B cell (primary cell): ENCODE measurements around the gene KCNJ1. TPM values are rescaled to one million over a fixed set of nuclear protein-coding genes. Genes with fewer than 3 reads are reported as not detected.

Experiments
- ATAC-seq: fragments of 200-7000 bp; cut with Tn5 transposase; one replicate; pipeline ENCODE4 v1.10.0; 2021; ENCODE audit warnings: low read depth, mild to moderate bottlenecking, moderate number of reproducible peaks, moderate library complexity
- CTCF ChIA-PET: fragments of 350-600 bp; sonication (Branson Sonifier 250); formaldehyde crosslinking; loops from one replicate; lab custom pipeline; 2021; ENCODE audit warnings: antibody characterized with exemption, inconsistent platforms; lab: Charles Lee
- POLR2A ChIA-PET: fragments of 350-600 bp; sonication (Branson Sonifier 250); formaldehyde crosslinking; loops from one replicate; lab custom pipeline; 2021; ENCODE audit warnings: antibody characterized with exemption; lab: Charles Lee
- DNase-seq: peaks from one replicate; pipeline ENCODE4 v3.0.0; 2013
- H2AFZ ChIP-seq: 2 replicates; pipeline ENCODE4 v1.6.1; 2012; ENCODE audit warnings: mild to moderate bottlenecking, low read depth, low read length; ENCODE audit not compliant: insufficient read depth, poor library complexity, severe bottlenecking
- H3K27ac ChIP-seq, 2 donors: 1 replicate in 1 of 2; 2 replicates in 1 of 2; pipeline ENCODE4 v1.5.1; 2012 to 2013; ENCODE audit warnings: low read length in 2 of 2, mild to moderate bottlenecking in 2 of 2, moderate library complexity in 1 of 2
- H3K27me3 ChIP-seq, 4 experiments: fragments of 200-600 bp in 1 of 4; sonication (generic) in 1 of 4; replicated peaks in 1 of 4; 1 replicate in 2 of 4; 2 replicates in 2 of 4; pipeline versions ENCODE4 v1.6.1 to v1.7.0; 2013 to 2016; ENCODE audit warnings: low read length in 3 of 4, mild to moderate bottlenecking in 2 of 4, mixed read lengths in 1 of 4, moderate library complexity in 1 of 4; ENCODE audit not compliant: insufficient read depth in 4 of 4, control insufficient read depth in 3 of 4; ENCODE audit errors: control extremely low read depth in 1 of 4
- H3K36me3 ChIP-seq, 2 experiments: replicated peaks in 1 of 2; 1 replicate in 1 of 2; 2 replicates in 1 of 2; pipeline versions ENCODE4 v1.6.1 to v1.7.1; 2013; ENCODE audit warnings: low read length in 1 of 2; ENCODE audit not compliant: insufficient read depth in 2 of 2, control insufficient read depth in 1 of 2; ENCODE audit errors: control extremely low read depth in 1 of 2, extremely low read depth in 1 of 2
- H3K4me1 ChIP-seq, 2 donors: fragments of 200-600 bp in 1 of 2; sonication (generic) in 1 of 2; 1 replicate in 1 of 2; 2 replicates in 1 of 2; pipeline versions ENCODE4 v1.5.1 to v1.6.1; 2013 to 2017; ENCODE audit warnings: low read length in 2 of 2; ENCODE audit not compliant: control insufficient read depth in 2 of 2, insufficient read depth in 2 of 2
- H3K4me2 ChIP-seq: replicated peaks from 2 replicates; pipeline ENCODE3; 2012; ENCODE audit warnings: mild to moderate bottlenecking, low read depth, low read length; ENCODE audit not compliant: poor library complexity, severe bottlenecking
- H3K4me3 ChIP-seq, 5 experiments: fragments of 200-600 bp in 1 of 5; sonication (generic) in 1 of 5; 1 replicate in 3 of 5; 2 replicates in 2 of 5; pipeline versions ENCODE4 v1.5.1 to v1.7.0; 2011 to 2016; ENCODE audit warnings: low read length in 4 of 5, mild to moderate bottlenecking in 4 of 5, low read depth in 2 of 5, control low read depth in 1 of 5, moderate library complexity in 1 of 5; ENCODE audit not compliant: insufficient read depth in 1 of 5; ENCODE audit errors: control extremely low read depth in 1 of 5, extremely low read depth in 1 of 5
- H3K79me2 ChIP-seq: fragments of 200-600 bp; sonication (generic); one replicate; pipeline ENCODE4 v1.6.0; 2016; ENCODE audit warnings: low read length; ENCODE audit not compliant: control insufficient read depth, insufficient read depth
- H3K9ac ChIP-seq: fragments of 200-600 bp; sonication (generic); 2 replicates; pipeline ENCODE4 v1.6.1; 2017; ENCODE audit warnings: mild to moderate bottlenecking, low read length, moderate library complexity
- H3K9me3 ChIP-seq, 3 donors: one replicate each; pipeline versions ENCODE4 v1.6.1 to v1.7.1; 2013; ENCODE audit warnings: low read length in 2 of 3; ENCODE audit not compliant: control insufficient read depth in 2 of 3, insufficient read depth in 1 of 3; ENCODE audit errors: control extremely low read depth in 1 of 3
- H4K20me1 ChIP-seq: 2 replicates; pipeline ENCODE4 v1.6.0; 2012; ENCODE audit warnings: mild to moderate bottlenecking, low read length; ENCODE audit not compliant: insufficient read depth, control insufficient read depth, poor library complexity, severe bottlenecking
- H3K27ac Mint-ChIP-seq: one replicate; pipeline ENCODE4 v1.8.0; 2021; ENCODE audit warnings: mixed read lengths
- H3K27me3 Mint-ChIP-seq: one replicate; pipeline ENCODE4 v1.8.0; 2021; ENCODE audit warnings: mixed read lengths
- H3K4me1 Mint-ChIP-seq: one replicate; pipeline ENCODE4 v1.8.0; 2021; ENCODE audit warnings: mixed read lengths
- H3K4me3 Mint-ChIP-seq: one replicate; pipeline ENCODE4 v1.8.0; 2021; ENCODE audit warnings: mixed read lengths
- H3K9me3 Mint-ChIP-seq: one replicate; pipeline ENCODE4 v1.8.0; 2022; ENCODE audit warnings: mixed read lengths; ENCODE audit not compliant: insufficient read depth
- CTCF ChIP-seq: fragments of 200-600 bp; IDR thresholded peaks from one replicate; pipeline ENCODE4 v1.8.0; 2022; ENCODE audit warnings: antibody characterized with exemption, mild to moderate bottlenecking
- EZH2 ChIP-seq: IDR thresholded peaks from 2 replicates; pipeline ENCODE4 v1.6.1; 2012; ENCODE audit warnings: borderline replicate concordance, low read depth, mild to moderate bottlenecking, moderate library complexity, low read length; ENCODE audit not compliant: insufficient read depth, poor library complexity, severe bottlenecking
- WGBS: methylation state at CpG from one replicate; pipeline ENCODE4 v1.1.5; 2013; ENCODE audit warnings: missing lambda C conversion rate; ENCODE audit not compliant: insufficient coverage; 5-methylcytosine and 5-hydroxymethylcytosine counted together
- intact Hi-C: fragments of 100-400 bp; cut with micrococcal nuclease; formaldehyde crosslinking; loops from one replicate; pipeline ENCODE4 v1.10.0; 2022
- polyA plus RNA-seq: library from polyadenylated mRNA; depleted of rRNA; stranded (reverse); fragments of >200 nt; gene quantifications from 2 replicates; pipeline ENCODE4 v1.2.3, GENCODE V29; 2012
- total RNA-seq, 2 donors: library from RNA; stranded (reverse); fragments of 120-200 nt in 1 of 2; gene quantifications; 1 replicate in 1 of 2; 2 replicates in 1 of 2; pipeline versions ENCODE4 v1.2.3 to v1.2.4, GENCODE V29; 2013 to 2022

The KCNJ1 gene
- total and polyA plus RNA-seq, 2 donors (not counting 1 experiment from before 2014, with no cell fraction given), result not detected

- Mint-ChIP-seq H3K4me3 (peak within 1 kb of the TSS; percentile 83), H3K4me1 (peaks cover 29% of the 10 kb centered on the region), H3K27me3 (peaks cover 77% of the 10 kb centered on the region), H3K9me3 (no peaks in the 10 kb centered on the region), H3K27ac (no peak within 1 kb of the TSS)
- H3K27me3 ChIP-seq, result peaks cover 0 to 96% (median 61%) of the 10 kb centered on the region in 4 experiments
- peak within 1 kb of the TSS; percentile 26 for H2AFZ ChIP-seq
- H3K9ac ChIP-seq, result peak within 1 kb of the TSS; percentile 46
- POLR2A ChIA-PET, result no interaction called here
- peak; percentile 40 for DNase-seq
- WGBS, result 5% methylated on average over 71 of the region's 85 CpGs
- ATAC-seq, result peak; percentile 38
- TF ChIP-seq CTCF, result no peak
- no peak for TF ChIP-seq EZH2
- H3K36me3 ChIP-seq, result no peaks in the 10 kb centered on the region
- peak within 1 kb of the TSS; percentile 82 for H3K4me2 ChIP-seq
- H3K79me2 ChIP-seq, result no peaks in the 10 kb centered on the region
- H3K27ac ChIP-seq, result no peak within 1 kb of the TSS
- H3K9me3 ChIP-seq, result peaks cover 0 to 10% (median 0%) of the 10 kb centered on the region in 3 donors
- H4K20me1 ChIP-seq, result no peaks in the 10 kb centered on the region
- CTCF ChIA-PET, result interaction anchor here (0.9 to 10.9 kb wide), 4 partner anchors 13 to 733 kb away, joined by 3 to 315 read pairs (median 6); no protein-coding TSS in a partner anchor
- intact Hi-C loops, result no loop called here
- H3K4me3 ChIP-seq, result peak within 1 kb of the TSS in 4 of 5 experiments; percentile 25 to 38 (median 34)
- H3K4me1 ChIP-seq, result peaks cover 31 to 40% of the 10 kb centered on the region in 2 donors
Measured at GRCh38 chr11:128890543-128891368, 23.7 kb upstream of the KCNJ1 start, which contains the start of gene KCNJ5. KCNJ5 (plus strand) TSS chr11:128891356; CDS start chr11:128911274, 19,918 bp downstream.

GRCh38 chr11:128890216-128890542, 23.1 kb upstream of the KCNJ1 start:
- Mint-ChIP-seq H3K27ac (no peak overlapping the region), H3K4me1 (peaks cover 29% of the 10 kb centered on the region), H3K4me3 (peak overlapping the region; percentile 50), H3K9me3 (no peaks in the 10 kb centered on the region), H3K27me3 (peaks cover 78% of the 10 kb centered on the region)
- CTCF ChIA-PET, result interaction anchor here (0.9 to 10.9 kb wide), 3 partner anchors 16 to 733 kb away, joined by 3 to 315 read pairs (median 4); no protein-coding TSS in a partner anchor
- Histone ChIP-seq H3K9ac (peak overlapping the region; percentile 46), H3K27me3 (peaks cover 0 to 96% (median 62%) of the 10 kb centered on the region in 4 experiments), H3K9me3 (peaks cover 0 to 10% (median 0%) of the 10 kb centered on the region in 3 donors), H3K36me3 (no peaks in the 10 kb centered on the region), H3K4me1 (peaks cover 31 to 40% of the 10 kb centered on the region in 2 donors), H4K20me1 (no peaks in the 10 kb centered on the region), H3K4me3 (peak overlapping the region in 4 of 5 experiments; percentile 25 to 38 (median 34)), H2AFZ (peak overlapping the region; percentile 26), H3K79me2 (no peaks in the 10 kb centered on the region), H3K27ac (no peak overlapping the region), H3K4me2 (peak overlapping the region; percentile 82)
- POLR2A ChIA-PET, result no interaction called here
- TF ChIP-seq EZH2 (no peak), CTCF (no peak)
- WGBS, result 42% methylated on average over 6 of the region's 9 CpGs
- intact Hi-C loops, result no loop called here
- DNase-seq (no peak), ATAC-seq (no peak)
